Activated CD4-positive, alpha-beta T cell treated with anti-CD3 and anti-CD28 coated beads for 4 hours (primary cell): ENCODE results near the gene LAMA4.
"Not testable (repeated sequence)": the region's sequence is repeated elsewhere in the genome, so short reads cannot be mapped to it uniquely, and the experiment has no call there.

Experiments
- DNase-seq, 2 donors: peaks; one replicate each; pipeline ENCODE4 v3.0.0-alpha.2; 2020

The LAMA4 gene

GRCh38 chr6:112130878-112131277 lies 123.5 kb downstream of the LAMA4 start:
- DNase-seq: no peak

- DNase-seq: no peak
Measured at GRCh38 chr6:112128208-112128607, 126.2 kb downstream of the LAMA4 start.

GRCh38 chr6:112123982-112124381 lies 130.4 kb downstream of the LAMA4 start:
- no peak for DNase-seq

- no peak for DNase-seq
Measured at GRCh38 chr6:112122756-112123155, 131.6 kb downstream of the LAMA4 start.

GRCh38 chr6:112118034-112118433 lies 136.3 kb downstream of the LAMA4 start:
- no peak for DNase-seq

GRCh38 chr6:112117554-112117953 lies 136.8 kb downstream of the LAMA4 start:
- DNase-seq: no peak

GRCh38 chr6:112116221-112116620 lies 138.1 kb downstream of the LAMA4 start:
- DNase-seq: no peak

GRCh38 chr6:112114577-112115223 lies 139.7 kb downstream of the LAMA4 start:
- DNase-seq: no peak

- no peak for DNase-seq
Measured at GRCh38 chr6:112113918-112114317, 140.4 kb downstream of the LAMA4 start.

- DNase-seq: no peak
Measured at GRCh38 chr6:112113431-112113830, 140.9 kb downstream of the LAMA4 start.

GRCh38 chr6:112109262-112109661 lies 145.1 kb downstream of the LAMA4 start:
- DNase-seq: no peak

- no peak for DNase-seq
Measured at GRCh38 chr6:112106562-112106961, 147.8 kb downstream of the LAMA4 start.

GRCh38 chr6:112106026-112106425 lies 148.3 kb downstream of the LAMA4 start:
- DNase-seq: not testable (repeated sequence)

- DNase-seq: no peak
Measured at GRCh38 chr6:112100561-112100960, 153.8 kb downstream of the LAMA4 start.

- no peak for DNase-seq
Measured at GRCh38 chr6:112096901-112097300, 157.5 kb downstream of the LAMA4 start.

GRCh38 chr6:112087916-112088315 lies 166.5 kb downstream of the LAMA4 start:
- DNase-seq: no peak

GRCh38 chr6:112087136-112087911 lies 167.0 kb downstream of the LAMA4 start, which contains the start of the genes FAM229B and TUBE1:
TSS of gene FAM229B (plus strand) at chr6:112087591. CDS start at chr6:112099284, 11,693 bp downstream.
TSS of gene TUBE1 (minus strand) at chr6:112087482. CDS start at chr6:112087434, 48 bp downstream.
- DNase-seq: peak; percentile 88

GRCh38 chr6:112086744-112087135 lies 167.6 kb downstream of the LAMA4 start:
- peak in 1 of 2 donors; percentile 5 for DNase-seq

GRCh38 chr6:112085286-112086065 lies 168.9 kb downstream of the LAMA4 start:
- no peak for DNase-seq

GRCh38 chr6:112081569-112081968 lies 172.8 kb downstream of the LAMA4 start:
- DNase-seq: no peak

- no peak for DNase-seq
Measured at GRCh38 chr6:112066606-112067005, 187.8 kb downstream of the LAMA4 start.

- DNase-seq: no peak
Measured at GRCh38 chr6:112065426-112065986, 188.9 kb downstream of the LAMA4 start.

GRCh38 chr6:112062966-112063365 lies 191.4 kb downstream of the LAMA4 start:
- DNase-seq: no peak
